Liver (tissue), 9 donors: Measurements from ENCODE around the gene ALDH3B2. TPM values are rescaled to one million over a fixed set of nuclear protein-coding genes. Genes with fewer than 3 reads are reported as not detected.

Experiments
- DNase-seq: peaks from one replicate; pipeline ENCODE4 v3.0.0-alpha.2; 2017; ENCODE audit warnings: low spot score
- H3K27ac ChIP-seq, 2 donors: one replicate each; pipeline ENCODE4 v1.7.0; 2013; ENCODE audit warnings: inconsistent platforms in 2 of 2, low read length in 2 of 2, control low read depth in 1 of 2, low read depth in 1 of 2, mild to moderate bottlenecking in 1 of 2
- H3K27me3 ChIP-seq, 4 donors: one replicate each; pipeline versions ENCODE4 v1.6.1 to v1.7.0; 2013; ENCODE audit warnings: low read length in 3 of 4, inconsistent platforms in 1 of 4, mild to moderate bottlenecking in 1 of 4, moderate library complexity in 1 of 4; ENCODE audit not compliant: control insufficient read depth in 4 of 4, insufficient read depth in 4 of 4
- H3K36me3 ChIP-seq, 4 donors: one replicate each; pipeline versions ENCODE4 v1.6.1 to v1.7.0; 2013; ENCODE audit warnings: low read length in 3 of 4, mild to moderate bottlenecking in 3 of 4, low read depth in 1 of 4, moderate library complexity in 1 of 4; ENCODE audit not compliant: control insufficient read depth in 4 of 4, insufficient read depth in 3 of 4
- H3K4me1 ChIP-seq, 4 donors: one replicate each; pipeline versions ENCODE4 v1.6.1 to v1.7.0; 2013; ENCODE audit warnings: low read length in 3 of 4, mild to moderate bottlenecking in 3 of 4, moderate library complexity in 1 of 4; ENCODE audit not compliant: control insufficient read depth in 4 of 4, insufficient read depth in 4 of 4
- H3K4me3 ChIP-seq, 3 donors: one replicate each; pipeline versions ENCODE4 v1.6.1 to v1.7.0; 2013; ENCODE audit warnings: low read length in 3 of 3, control low read depth in 1 of 3, low read depth in 1 of 3, mild to moderate bottlenecking in 1 of 3
- H3K9ac ChIP-seq, 2 donors: one replicate each; pipeline ENCODE4 v1.7.0; 2013; ENCODE audit warnings: low read length in 2 of 2, mild to moderate bottlenecking in 2 of 2, moderate library complexity in 2 of 2, control low read depth in 1 of 2, low read depth in 1 of 2
- H3K9me3 ChIP-seq, 4 donors: one replicate each; pipeline versions ENCODE4 v1.6.1 to v1.7.0; 2013; ENCODE audit warnings: low read length in 3 of 4; ENCODE audit not compliant: control insufficient read depth in 4 of 4
- EGR1 ChIP-seq, 2 donors: IDR thresholded peaks; 2 replicates each; pipeline ENCODE4 v1.6.1; 2016 to 2018; ENCODE audit warnings: antibody characterized with exemption in 2 of 2, low read depth in 2 of 2
- FOXA2 ChIP-seq: IDR thresholded peaks from 2 replicates; pipeline ENCODE4 v1.6.1; 2016; ENCODE audit warnings: antibody characterized with exemption
- GABPA ChIP-seq, 2 donors: IDR thresholded peaks in 1 of 2; conservative IDR thresholded peaks in 1 of 2; 2 replicates each; pipeline ENCODE4 v1.6.1; 2016; ENCODE audit warnings: antibody characterized with exemption in 2 of 2, mild to moderate bottlenecking in 1 of 2, moderate library complexity in 1 of 2
- HNF4G ChIP-seq: IDR thresholded peaks from 2 replicates; pipeline ENCODE4 v1.6.1; 2016; ENCODE audit warnings: antibody characterized with exemption
- JUND ChIP-seq, 2 donors: IDR thresholded peaks; 2 replicates each; pipeline ENCODE4 v1.6.1; 2016; ENCODE audit warnings: antibody characterized with exemption in 2 of 2
- NR2F2 ChIP-seq: IDR thresholded peaks from 2 replicates; pipeline ENCODE4 v1.6.1; 2016; ENCODE audit warnings: antibody characterized with exemption
- RAD21 ChIP-seq, 2 donors: IDR thresholded peaks; 2 replicates each; pipeline ENCODE4 v1.6.1; 2016; ENCODE audit warnings: antibody characterized with exemption in 2 of 2, mild to moderate bottlenecking in 2 of 2
- SP1 ChIP-seq: IDR thresholded peaks from 2 replicates; pipeline ENCODE4 v1.6.1; 2018; ENCODE audit warnings: antibody characterized with exemption, mild to moderate bottlenecking
- TAF1 ChIP-seq: conservative IDR thresholded peaks from 2 replicates; pipeline ENCODE4 v1.6.1; 2016; ENCODE audit warnings: antibody characterized with exemption, mild to moderate bottlenecking
- YY1 ChIP-seq: IDR thresholded peaks from 2 replicates; pipeline ENCODE4 v1.6.1; 2016; ENCODE audit warnings: antibody characterized with exemption, mild to moderate bottlenecking
- WGBS: extraction: QIAGEN DNeasy Blood & Tissue Kit; methylation state at CpG from one replicate; pipeline ENCODE4 v1.1.7; 2013; 5-methylcytosine and 5-hydroxymethylcytosine counted together
- polyA plus RNA-seq, 2 donors: library from polyadenylated mRNA; stranded (reverse) in 1 of 2; unstranded in 1 of 2; fragments of 200-250 nt in 1 of 2; fragments of >200 nt in 1 of 2; fragmentation: Nextera tagmentation in 1 of 2; extraction: Ambion mirVana in 1 of 2; gene quantifications; one replicate each; pipeline versions ENCODE4 v1.2.1 to v1.2.3, GENCODE V29; 2013 to 2015
- total RNA-seq, 2 donors: library from RNA; depleted of rRNA; stranded (reverse); fragments of >200 nt; gene quantifications; one replicate each; pipeline ENCODE4 v1.2.3, GENCODE V29; 2014
- TF ChIP-seq, protein P1 (sequence below): IDR thresholded peaks from 2 replicates; pipeline ENCODE4 v1.6.1; 2016; ENCODE audit warnings: antibody characterized with exemption
- TF ChIP-seq, protein P2 (sequence below): IDR thresholded peaks from 2 replicates; pipeline ENCODE4 v1.6.1; 2016; ENCODE audit warnings: antibody characterized with exemption
- TF ChIP-seq, protein P3 (sequence below): IDR thresholded peaks from 2 replicates; pipeline ENCODE4 v1.6.1; 2016; ENCODE audit warnings: antibody characterized with exemption, mild to moderate bottlenecking
- TF ChIP-seq, protein P4 (sequence below): fragments of 150-350 bp; IDR thresholded peaks from 2 replicates; pipeline ENCODE4 v1.5.1; 2017; ENCODE audit warnings: improper control_type of control experiment, low read depth, low read length; ENCODE audit not compliant: missing input control
- donor health status: healthy.
- donor health status: healthy.
- donor health status: healthy.
- donor health status: healthy.
- donor health status: healthy.

The ALDH3B2 gene
- total and polyA plus RNA-seq, 4 donors, result not detected

DNA sequence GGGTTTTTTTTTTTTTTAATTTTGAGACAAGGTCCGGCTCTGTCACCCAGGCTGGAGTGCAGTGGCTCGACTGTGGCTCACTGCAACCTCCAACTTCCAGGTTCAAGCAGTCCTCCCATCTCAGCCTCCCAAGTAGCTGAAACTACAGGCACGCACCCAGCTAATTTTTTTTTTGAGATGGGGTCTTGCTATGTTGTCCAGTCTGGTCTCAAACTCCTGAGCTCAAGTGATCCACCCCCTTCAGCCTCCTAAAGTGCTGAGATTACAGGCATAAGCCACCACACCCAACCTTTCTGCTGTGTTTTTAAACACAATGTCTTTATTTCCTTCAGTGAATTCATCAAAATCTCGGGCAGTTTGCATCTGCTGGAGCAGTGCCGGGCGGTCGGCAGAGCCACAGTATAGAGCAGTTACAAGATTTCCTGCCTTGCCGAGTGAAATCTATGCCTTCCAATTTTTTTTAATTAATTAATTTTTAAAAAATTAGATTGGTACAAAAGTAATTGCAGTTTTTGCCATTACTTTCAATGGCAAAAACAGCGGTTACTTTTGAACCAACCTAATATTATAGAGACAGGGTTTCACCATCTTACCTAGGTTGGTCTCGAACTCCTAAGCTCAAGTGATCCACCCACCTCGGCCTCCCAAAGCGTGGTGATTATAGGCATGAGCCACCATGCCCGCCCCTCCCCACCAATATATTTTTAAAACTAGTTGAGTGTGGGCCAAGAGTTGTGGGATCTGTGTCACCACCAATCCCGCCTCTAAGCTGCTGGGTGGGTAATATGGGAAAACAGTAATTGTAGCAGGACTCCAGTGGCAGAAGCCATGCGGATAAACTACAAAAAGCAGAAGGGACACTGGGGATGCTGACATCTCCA is 21.2 kb downstream of the ALDH3B2 start:
- no peak for TF ChIP-seq HNF4G
- TF ChIP-seq, protein P1, sequence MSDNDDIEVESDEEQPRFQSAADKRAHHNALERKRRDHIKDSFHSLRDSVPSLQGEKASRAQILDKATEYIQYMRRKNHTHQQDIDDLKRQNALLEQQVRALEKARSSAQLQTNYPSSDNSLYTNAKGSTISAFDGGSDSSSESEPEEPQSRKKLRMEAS, result no peak
- no peak for TF ChIP-seq FOXA2
- no peak for TF ChIP-seq SP1
- no peak for TF ChIP-seq JUND (IDR thresholded peaks at IDR 0.05)
- TF ChIP-seq TAF1, result no peak
- TF ChIP-seq YY1, result no peak
- no peak for TF ChIP-seq EGR1 (IDR thresholded peaks at IDR 0.05; ENCODE audit: low read depth in 2 of 2)
- no peak for TF ChIP-seq RAD21 (IDR thresholded peaks at IDR 0.05)
- Histone ChIP-seq H3K4me3 (no peak overlapping the region), H3K27ac (no peak overlapping the region), H3K27me3 (no peaks in the 10 kb centered on the region), H3K9me3 (no peaks in the 10 kb centered on the region), H3K4me1 (peaks cover 2 to 18% (median 11%) of the 10 kb centered on the region in 4 donors), H3K9ac (no peak overlapping the region), H3K36me3 (no peaks in the 10 kb centered on the region)
- no peak for DNase-seq
- 87% methylated on average over 15 of the region's 15 CpGs for WGBS

DNA sequence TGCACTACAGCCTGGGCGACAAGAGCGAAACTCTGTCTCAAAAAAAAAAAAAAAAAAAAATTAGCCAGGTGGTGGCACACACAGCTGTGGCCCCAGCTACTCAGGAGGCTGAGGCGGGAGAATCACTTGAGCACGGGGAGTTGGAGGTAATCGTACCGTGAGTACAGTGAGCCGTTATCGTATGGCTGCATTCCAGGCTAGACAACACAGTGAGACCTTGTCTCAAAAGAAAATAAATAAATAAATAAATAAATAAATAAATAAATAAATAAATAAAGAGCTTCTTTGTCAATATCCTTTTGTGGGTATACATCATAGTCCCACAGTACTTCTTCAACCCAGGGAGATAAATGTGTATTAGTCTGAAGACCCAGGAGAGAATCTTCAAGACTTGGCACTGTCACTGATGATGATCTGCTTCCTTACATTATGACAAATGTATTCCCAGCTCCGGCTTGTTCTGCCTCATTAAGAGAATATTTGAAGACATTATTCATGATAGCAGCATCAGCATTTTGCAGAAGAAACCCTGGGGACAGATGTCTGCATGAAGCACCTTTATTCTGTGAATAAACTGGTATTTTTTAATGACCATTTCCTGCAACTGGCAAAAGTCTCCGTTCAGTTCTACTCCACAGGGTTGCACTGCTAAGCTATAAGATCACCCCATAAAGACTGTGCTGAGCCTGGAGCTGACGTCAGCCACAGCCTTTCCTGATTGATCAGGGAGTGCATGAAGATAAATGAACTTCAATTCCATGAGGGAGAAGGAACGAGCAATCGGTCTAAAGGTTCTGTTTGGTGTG is 22.2 kb downstream of the ALDH3B2 start:
- H3K4me3 ChIP-seq, result no peak overlapping the region
- no peaks in the 10 kb centered on the region for H3K9me3 ChIP-seq
- DNase-seq, result no peak
- H3K36me3 ChIP-seq, result no peaks in the 10 kb centered on the region
- no peak overlapping the region for H3K9ac ChIP-seq
- TF ChIP-seq SP1 (no peak), NR2F2 (no peak), GABPA (IDR thresholded peaks at IDR 0.05 in 1 of 2, conservative IDR thresholded peaks at IDR 0.05 in 1 of 2) (no peak), YY1 (no peak)
- TF ChIP-seq, protein P2, sequence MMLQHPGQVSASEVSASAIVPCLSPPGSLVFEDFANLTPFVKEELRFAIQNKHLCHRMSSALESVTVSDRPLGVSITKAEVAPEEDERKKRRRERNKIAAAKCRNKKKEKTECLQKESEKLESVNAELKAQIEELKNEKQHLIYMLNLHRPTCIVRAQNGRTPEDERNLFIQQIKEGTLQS, result no peak
- no peaks in the 10 kb centered on the region for H3K27me3 ChIP-seq
- WGBS, result 67% methylated on average over 13 of the region's 13 CpGs
- no peak overlapping the region for H3K27ac ChIP-seq
- H3K4me1 ChIP-seq, result peaks cover 2 to 20% (median 11%) of the 10 kb centered on the region in 4 donors

DNA sequence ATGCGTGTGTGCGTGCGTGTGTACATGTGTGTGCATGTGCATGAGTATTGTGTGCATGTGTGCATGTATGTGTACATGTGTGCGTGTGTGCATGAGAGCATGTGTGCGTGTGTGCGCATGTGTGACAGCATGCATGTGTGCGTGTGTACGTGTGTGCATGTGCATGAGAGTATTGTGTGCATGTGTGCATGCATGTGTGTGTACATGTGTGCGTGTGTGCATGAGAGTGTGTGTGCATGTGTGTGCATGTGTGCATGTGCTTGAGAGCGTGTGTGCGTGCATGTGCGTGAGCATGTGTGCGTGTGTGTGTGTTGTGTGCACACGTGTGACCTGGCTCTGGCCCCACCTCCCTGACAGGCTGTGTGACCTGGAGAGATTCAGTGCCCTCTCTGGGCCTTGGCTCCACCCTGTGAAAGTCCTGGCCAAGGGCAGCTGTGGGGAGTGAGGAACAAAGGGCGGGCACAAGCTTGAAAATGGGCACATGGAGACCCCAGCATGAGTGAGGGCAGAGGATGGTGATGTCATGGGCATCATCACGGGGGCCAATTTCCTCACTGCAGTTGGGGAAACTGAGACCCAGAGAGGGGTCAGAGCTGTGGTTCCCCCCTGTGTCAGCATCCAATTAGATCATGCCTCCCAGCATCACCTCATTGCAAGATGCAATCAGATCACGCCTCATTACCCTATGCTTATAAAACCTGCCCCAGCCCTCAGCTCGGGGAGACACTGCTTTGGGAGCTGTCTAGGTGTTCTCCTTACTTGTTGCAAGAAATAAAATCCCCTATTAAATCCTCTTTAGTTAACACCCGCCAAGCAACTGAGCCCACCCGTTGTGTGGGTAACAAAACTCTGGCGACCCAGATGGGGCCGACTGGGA is 24.6 kb downstream of the ALDH3B2 start:
- Histone ChIP-seq H3K27me3 (no peaks in the 10 kb centered on the region), H3K27ac (peak overlapping the region; percentile 81 to 94), H3K9ac (peak overlapping the region in 1 of 2 donors; percentile 66), H3K36me3 (no peaks in the 10 kb centered on the region), H3K4me1 (peaks cover 2 to 20% (median 11%) of the 10 kb centered on the region in 4 donors), H3K9me3 (no peaks in the 10 kb centered on the region), H3K4me3 (peak overlapping the region; percentile 58 to 87 (median 84))
- no peak for DNase-seq
- 77% methylated on average over 22 of the region's 22 CpGs for WGBS
- TF ChIP-seq YY1 (no peak), TAF1 (no peak)
- TF ChIP-seq, protein P3, sequence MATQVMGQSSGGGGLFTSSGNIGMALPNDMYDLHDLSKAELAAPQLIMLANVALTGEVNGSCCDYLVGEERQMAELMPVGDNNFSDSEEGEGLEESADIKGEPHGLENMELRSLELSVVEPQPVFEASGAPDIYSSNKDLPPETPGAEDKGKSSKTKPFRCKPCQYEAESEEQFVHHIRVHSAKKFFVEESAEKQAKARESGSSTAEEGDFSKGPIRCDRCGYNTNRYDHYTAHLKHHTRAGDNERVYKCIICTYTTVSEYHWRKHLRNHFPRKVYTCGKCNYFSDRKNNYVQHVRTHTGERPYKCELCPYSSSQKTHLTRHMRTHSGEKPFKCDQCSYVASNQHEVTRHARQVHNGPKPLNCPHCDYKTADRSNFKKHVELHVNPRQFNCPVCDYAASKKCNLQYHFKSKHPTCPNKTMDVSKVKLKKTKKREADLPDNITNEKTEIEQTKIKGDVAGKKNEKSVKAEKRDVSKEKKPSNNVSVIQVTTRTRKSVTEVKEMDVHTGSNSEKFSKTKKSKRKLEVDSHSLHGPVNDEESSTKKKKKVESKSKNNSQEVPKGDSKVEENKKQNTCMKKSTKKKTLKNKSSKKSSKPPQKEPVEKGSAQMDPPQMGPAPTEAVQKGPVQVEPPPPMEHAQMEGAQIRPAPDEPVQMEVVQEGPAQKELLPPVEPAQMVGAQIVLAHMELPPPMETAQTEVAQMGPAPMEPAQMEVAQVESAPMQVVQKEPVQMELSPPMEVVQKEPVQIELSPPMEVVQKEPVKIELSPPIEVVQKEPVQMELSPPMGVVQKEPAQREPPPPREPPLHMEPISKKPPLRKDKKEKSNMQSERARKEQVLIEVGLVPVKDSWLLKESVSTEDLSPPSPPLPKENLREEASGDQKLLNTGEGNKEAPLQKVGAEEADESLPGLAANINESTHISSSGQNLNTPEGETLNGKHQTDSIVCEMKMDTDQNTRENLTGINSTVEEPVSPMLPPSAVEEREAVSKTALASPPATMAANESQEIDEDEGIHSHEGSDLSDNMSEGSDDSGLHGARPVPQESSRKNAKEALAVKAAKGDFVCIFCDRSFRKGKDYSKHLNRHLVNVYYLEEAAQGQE, result no peak
- TF ChIP-seq, protein P2, result no peak
- TF ChIP-seq, protein P4, sequence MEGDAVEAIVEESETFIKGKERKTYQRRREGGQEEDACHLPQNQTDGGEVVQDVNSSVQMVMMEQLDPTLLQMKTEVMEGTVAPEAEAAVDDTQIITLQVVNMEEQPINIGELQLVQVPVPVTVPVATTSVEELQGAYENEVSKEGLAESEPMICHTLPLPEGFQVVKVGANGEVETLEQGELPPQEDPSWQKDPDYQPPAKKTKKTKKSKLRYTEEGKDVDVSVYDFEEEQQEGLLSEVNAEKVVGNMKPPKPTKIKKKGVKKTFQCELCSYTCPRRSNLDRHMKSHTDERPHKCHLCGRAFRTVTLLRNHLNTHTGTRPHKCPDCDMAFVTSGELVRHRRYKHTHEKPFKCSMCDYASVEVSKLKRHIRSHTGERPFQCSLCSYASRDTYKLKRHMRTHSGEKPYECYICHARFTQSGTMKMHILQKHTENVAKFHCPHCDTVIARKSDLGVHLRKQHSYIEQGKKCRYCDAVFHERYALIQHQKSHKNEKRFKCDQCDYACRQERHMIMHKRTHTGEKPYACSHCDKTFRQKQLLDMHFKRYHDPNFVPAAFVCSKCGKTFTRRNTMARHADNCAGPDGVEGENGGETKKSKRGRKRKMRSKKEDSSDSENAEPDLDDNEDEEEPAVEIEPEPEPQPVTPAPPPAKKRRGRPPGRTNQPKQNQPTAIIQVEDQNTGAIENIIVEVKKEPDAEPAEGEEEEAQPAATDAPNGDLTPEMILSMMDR, result no peak
